ENCODE measurements around the gene OTUB1. TPM values are rescaled to one million over a fixed set of nuclear protein-coding genes. Genes with fewer than 3 reads are reported as not detected.

Gene OTUB1
- total RNA-seq, 2 experiments from 2014 or later, result 94.8 to 102 TPM

GRCh38 chr11:64013141-64013896, 27.1 kb downstream of the OTUB1 start:
- H3K27ac Mint-ChIP-seq, result no peak overlapping the region

DNA sequence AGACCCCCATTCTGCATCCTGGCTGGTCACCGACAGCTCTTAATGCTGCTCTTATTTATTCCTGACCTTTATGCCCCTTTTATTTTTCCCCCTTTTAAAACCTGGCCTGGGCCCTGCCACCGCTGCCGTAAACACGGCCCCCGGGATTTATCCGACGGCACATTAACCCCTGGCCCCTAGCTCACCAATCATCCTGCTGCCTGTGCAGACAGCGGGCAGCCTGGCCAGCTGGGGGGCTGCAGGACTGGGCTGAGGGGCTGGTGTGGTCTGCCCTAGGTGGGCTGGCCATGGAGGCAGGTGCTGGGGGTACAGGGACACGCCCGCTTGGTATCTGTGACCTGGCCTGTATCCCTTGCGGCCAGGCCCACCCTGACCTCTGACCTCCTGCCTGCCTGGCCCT, 28.1 kb downstream of the OTUB1 start:
- ChIA-PET CTCF (interaction anchor here (2.0 to 3.1 kb wide), 2 partner anchors 9 to 13 kb away, joined by 6 to 21 read pairs; no protein-coding TSS in a partner anchor), POLR2A (no interaction called here)
- Mint-ChIP-seq H3K9me3 (peaks cover 8% of the 10 kb centered on the region), H3K36me3 (ENCODE audit: low read depth) (no peaks in the 10 kb centered on the region), H3K27ac (no peak overlapping the region), H3K4me1 (no peaks in the 10 kb centered on the region), H3K4me3 (no peak overlapping the region), H3K27me3 (no peaks in the 10 kb centered on the region)
- no peak for DNase-seq

More at GRCh38 chr11:64013141-64013896, 27.1 kb downstream of the OTUB1 start:
- H3K36me3 Mint-ChIP-seq (ENCODE audit: low read depth), result no peaks in the 10 kb centered on the region
- H3K4me1 Mint-ChIP-seq, result no peaks in the 10 kb centered on the region
- peaks cover 8% of the 10 kb centered on the region for H3K9me3 Mint-ChIP-seq
- H3K4me3 Mint-ChIP-seq, result no peak overlapping the region
- ChIA-PET CTCF (interaction anchor here (2.0 to 3.1 kb wide), 2 partner anchors 10 to 12 kb away, joined by 6 to 21 read pairs; no protein-coding TSS in a partner anchor), POLR2A (no interaction called here)
- H3K27me3 Mint-ChIP-seq, result peaks cover 5% of the 10 kb centered on the region
- DNase-seq, result no peak

- Mint-ChIP-seq H3K4me1 (no peaks in the 10 kb centered on the region), H3K36me3 (ENCODE audit: low read depth) (no peaks in the 10 kb centered on the region), H3K4me3 (no peak overlapping the region), H3K27me3 (no peaks in the 10 kb centered on the region), H3K9me3 (peaks cover 8% of the 10 kb centered on the region), H3K27ac (no peak overlapping the region)
- ChIA-PET POLR2A (no interaction called here), CTCF (interaction anchor here (0.6 to 3.1 kb wide), 3 partner anchors 14 to 217 kb away, joined by 3 to 21 read pairs (median 3); no protein-coding TSS in a partner anchor)
- DNase-seq, result no peak
These were observed 29.3 kb downstream of the OTUB1 start for GRCh38 chr11:64015510-64015909.

DNA sequence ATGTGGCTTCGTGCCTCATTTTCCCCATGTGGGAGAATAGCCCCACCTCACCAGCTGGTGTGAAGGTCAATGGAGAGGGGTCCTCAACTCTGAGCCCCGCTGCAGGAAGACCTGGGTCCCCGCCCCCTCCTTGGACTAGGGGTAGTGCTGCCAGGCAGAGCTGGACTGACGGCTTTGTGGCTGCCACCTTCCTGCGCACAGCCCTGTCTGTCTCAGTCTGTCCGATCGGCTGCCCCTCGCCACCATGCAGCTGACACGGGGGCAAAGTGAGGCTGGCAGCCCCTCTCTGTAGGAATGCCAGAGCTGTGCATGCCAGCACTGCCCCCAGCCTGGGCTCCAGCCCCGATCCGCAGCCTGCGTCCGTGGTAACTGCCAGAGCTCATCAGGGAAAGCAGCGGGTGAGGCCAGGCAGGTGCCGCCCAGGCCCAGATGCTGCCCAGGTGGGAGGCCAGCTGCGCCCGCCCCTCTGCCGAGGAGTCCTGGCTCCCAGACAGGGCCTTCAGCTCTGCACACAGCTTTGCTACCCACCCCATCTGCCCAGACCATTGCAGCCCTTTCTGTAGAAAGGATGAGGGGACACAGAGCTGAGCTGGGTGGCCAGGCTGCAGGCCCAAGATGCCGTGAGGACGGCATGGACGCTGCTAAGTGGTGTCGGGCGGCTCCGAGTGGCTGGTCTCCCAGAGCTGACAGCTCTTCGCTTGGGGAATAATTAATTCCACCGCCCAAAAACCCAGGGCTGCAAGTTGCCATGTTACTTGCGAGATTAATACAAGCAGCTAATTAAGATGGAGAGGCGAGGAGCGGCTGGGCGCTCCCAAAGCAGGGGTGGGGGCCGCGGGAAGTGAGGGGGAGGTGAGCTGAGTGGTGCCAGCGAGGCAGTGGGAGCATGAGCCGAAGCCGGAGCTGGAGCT, 30.0 kb downstream of the OTUB1 start:
- DNase-seq, result no peak
- CTCF ChIA-PET, result interaction anchor here (0.6 to 3.1 kb wide), 4 partner anchors 13 to 210 kb away, joined by 3 to 21 read pairs (median 4); no protein-coding TSS in a partner anchor
- POLR2A ChIA-PET, result no interaction called here
- Mint-ChIP-seq H3K27me3 (no peaks in the 10 kb centered on the region), H3K4me3 (no peak overlapping the region), H3K9me3 (peaks cover 2% of the 10 kb centered on the region), H3K36me3 (ENCODE audit: low read depth) (no peaks in the 10 kb centered on the region), H3K27ac (no peak overlapping the region), H3K4me1 (no peaks in the 10 kb centered on the region)

GRCh38 chr11:64017945-64018224, 31.6 kb downstream of the OTUB1 start:
- H3K36me3 Mint-ChIP-seq (ENCODE audit: low read depth), result no peaks in the 10 kb centered on the region
- no peak for DNase-seq
- no peaks in the 10 kb centered on the region for H3K9me3 Mint-ChIP-seq
- H3K27ac Mint-ChIP-seq, result no peak overlapping the region
- no peaks in the 10 kb centered on the region for H3K27me3 Mint-ChIP-seq
- ChIA-PET CTCF (interaction anchor here (1.1 to 2.0 kb wide), 4 partner anchors 9 to 17 kb away, joined by 3 to 6 read pairs (median 4); no protein-coding TSS in a partner anchor), POLR2A (no interaction called here)
- H3K4me1 Mint-ChIP-seq, result no peaks in the 10 kb centered on the region
- H3K4me3 Mint-ChIP-seq, result no peak overlapping the region

- no peak overlapping the region for H3K4me3 Mint-ChIP-seq
- H3K9me3 Mint-ChIP-seq, result no peaks in the 10 kb centered on the region
- no peaks in the 10 kb centered on the region for H3K36me3 Mint-ChIP-seq (ENCODE audit: low read depth)
- H3K27ac Mint-ChIP-seq, result no peak overlapping the region
- no peaks in the 10 kb centered on the region for H3K4me1 Mint-ChIP-seq
- ChIA-PET CTCF (interaction anchor here (1.2 to 2.0 kb wide), 3 partner anchors 9 to 17 kb away, joined by 4 to 6 read pairs (median 5); no protein-coding TSS in a partner anchor), POLR2A (no interaction called here)
- DNase-seq, result no peak
- H3K27me3 Mint-ChIP-seq, result no peaks in the 10 kb centered on the region
These were observed 32.1 kb downstream of the OTUB1 start for GRCh38 chr11:64018310-64018709.

GRCh38 chr11:64019106-64020037, 33.1 kb downstream of the OTUB1 start:
- Mint-ChIP-seq H3K9me3 (no peaks in the 10 kb centered on the region), H3K4me3 (no peak overlapping the region), H3K27me3 (no peaks in the 10 kb centered on the region), H3K27ac (no peak overlapping the region), H3K4me1 (no peaks in the 10 kb centered on the region), H3K36me3 (ENCODE audit: low read depth) (no peaks in the 10 kb centered on the region)
- CTCF ChIA-PET, result interaction anchor here (0.6 to 1.0 kb wide), 2 partner anchors 10 to 17 kb away, joined by 3 to 4 read pairs; no protein-coding TSS in a partner anchor
- DNase-seq, result no peak
- POLR2A ChIA-PET, result no interaction called here

DNA sequence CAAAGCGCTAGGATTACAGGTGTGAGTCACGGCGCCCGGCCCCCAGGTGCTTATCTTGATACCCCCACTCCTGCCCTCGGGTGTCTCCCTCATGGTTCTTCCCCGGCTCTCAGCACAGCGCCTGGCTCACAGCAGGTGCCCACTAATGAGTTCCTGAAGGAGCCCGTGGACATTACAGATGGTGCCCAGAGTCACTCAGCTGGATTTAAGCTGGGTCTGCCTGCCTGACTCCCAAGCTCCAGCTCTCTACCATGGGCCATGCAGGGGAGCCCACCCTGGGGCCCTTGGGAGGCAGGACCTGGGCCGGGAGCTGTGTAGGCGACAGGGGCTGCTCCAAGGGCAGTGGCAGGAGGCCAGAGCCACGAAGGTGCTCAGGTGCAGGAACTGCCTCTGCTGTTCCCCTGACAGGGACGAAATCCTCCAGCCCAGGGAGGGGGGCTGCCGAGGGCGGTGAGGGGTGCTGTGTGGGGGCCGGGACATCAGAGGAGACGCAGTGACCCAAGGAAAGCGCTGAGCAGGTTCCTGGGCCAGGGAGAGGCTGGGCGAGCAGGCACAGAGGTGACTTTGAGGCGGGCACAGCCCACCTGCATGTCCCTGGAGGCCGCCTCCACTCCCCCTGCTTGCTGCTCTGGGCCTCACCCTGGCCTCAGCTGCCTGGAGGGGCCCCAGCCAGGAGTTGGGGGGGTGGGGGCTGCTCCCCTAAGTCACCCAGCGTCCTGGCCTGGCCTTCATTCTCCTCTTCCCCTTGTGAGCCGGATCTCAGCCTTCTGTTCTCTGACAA, 34.9 kb downstream of the OTUB1 start:
- no peaks in the 10 kb centered on the region for H3K4me1 Mint-ChIP-seq
- H3K27ac Mint-ChIP-seq, result no peak overlapping the region
- H3K27me3 Mint-ChIP-seq, result no peaks in the 10 kb centered on the region
- no peak for DNase-seq
- H3K4me3 Mint-ChIP-seq, result no peak overlapping the region
- H3K36me3 Mint-ChIP-seq (ENCODE audit: low read depth), result no peaks in the 10 kb centered on the region
- no peaks in the 10 kb centered on the region for H3K9me3 Mint-ChIP-seq
- POLR2A ChIA-PET, result no interaction called here
- CTCF ChIA-PET, result interaction anchor here (0.7 kb wide), 1 partner anchor 20 kb away, joined by 3 read pairs; no protein-coding TSS in a partner anchor

GRCh38 chr11:64021757-64022093, 35.5 kb downstream of the OTUB1 start:
- Mint-ChIP-seq H3K4me3 (no peak overlapping the region), H3K27me3 (no peaks in the 10 kb centered on the region), H3K4me1 (no peaks in the 10 kb centered on the region), H3K9me3 (no peaks in the 10 kb centered on the region), H3K36me3 (ENCODE audit: low read depth) (no peaks in the 10 kb centered on the region), H3K27ac (no peak overlapping the region)
- ChIA-PET CTCF (interaction anchor here (0.7 kb wide), 1 partner anchor 21 kb away, joined by 3 read pairs; no protein-coding TSS in a partner anchor), POLR2A (no interaction called here)
- DNase-seq, result no peak

DNA sequence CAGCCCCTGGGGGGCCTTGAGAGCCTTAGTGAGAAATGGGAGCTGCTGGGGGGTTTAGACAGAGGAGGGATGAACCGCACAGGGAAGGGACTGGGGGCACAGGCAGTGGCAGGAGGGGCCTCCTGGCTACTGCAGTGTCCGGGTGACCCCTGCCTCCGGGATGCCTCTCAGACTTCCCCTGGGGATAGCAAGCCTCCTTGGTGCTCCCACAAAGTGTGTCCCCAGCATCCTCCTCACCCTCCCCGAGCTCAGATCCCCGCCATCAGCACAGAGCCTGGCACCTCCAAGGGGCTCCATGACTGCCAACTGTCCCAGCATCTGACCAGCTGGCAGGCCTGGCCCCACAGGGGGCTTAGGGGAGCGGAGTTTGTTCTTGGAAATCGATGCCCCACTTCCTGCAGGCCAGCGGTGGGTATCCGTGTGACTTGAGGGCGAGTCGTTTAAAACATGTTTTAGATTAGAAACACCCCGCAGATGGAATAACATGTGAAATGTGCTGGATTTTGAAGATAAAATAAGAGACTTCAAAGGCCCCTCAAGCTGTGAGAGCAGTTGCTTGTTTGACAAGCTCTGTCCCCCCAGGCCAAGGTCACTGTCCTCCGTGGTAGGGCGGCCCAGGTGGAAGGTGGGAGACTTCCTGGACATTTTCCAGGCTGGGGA, 36.0 kb downstream of the OTUB1 start:
- no peaks in the 10 kb centered on the region for H3K27me3 Mint-ChIP-seq
- H3K4me3 Mint-ChIP-seq, result no peak overlapping the region
- no peaks in the 10 kb centered on the region for H3K9me3 Mint-ChIP-seq
- DNase-seq, result no peak
- H3K4me1 Mint-ChIP-seq, result no peaks in the 10 kb centered on the region
- POLR2A ChIA-PET, result no interaction called here
- H3K36me3 Mint-ChIP-seq (ENCODE audit: low read depth), result no peaks in the 10 kb centered on the region
- CTCF ChIA-PET, result interaction anchor here (0.6 to 2.0 kb wide), 3 partner anchors 8 to 1105 kb away, joined by 3 to 6 read pairs (median 4); no protein-coding TSS in a partner anchor
- H3K27ac Mint-ChIP-seq, result no peak overlapping the region
